HG02763 (cell line): Measurements from ENCODE around the gene UBE2L5.

ENCODE experiments used
- ATAC-seq: cut with Tn5 transposase; IDR thresholded peaks from one replicate; pipeline ENCODE4 v1.9.1; 2021; ENCODE audit warnings: mild to moderate bottlenecking, moderate library complexity; ENCODE audit not compliant: unreplicated experiment

The UBE2L5 gene

DNA sequence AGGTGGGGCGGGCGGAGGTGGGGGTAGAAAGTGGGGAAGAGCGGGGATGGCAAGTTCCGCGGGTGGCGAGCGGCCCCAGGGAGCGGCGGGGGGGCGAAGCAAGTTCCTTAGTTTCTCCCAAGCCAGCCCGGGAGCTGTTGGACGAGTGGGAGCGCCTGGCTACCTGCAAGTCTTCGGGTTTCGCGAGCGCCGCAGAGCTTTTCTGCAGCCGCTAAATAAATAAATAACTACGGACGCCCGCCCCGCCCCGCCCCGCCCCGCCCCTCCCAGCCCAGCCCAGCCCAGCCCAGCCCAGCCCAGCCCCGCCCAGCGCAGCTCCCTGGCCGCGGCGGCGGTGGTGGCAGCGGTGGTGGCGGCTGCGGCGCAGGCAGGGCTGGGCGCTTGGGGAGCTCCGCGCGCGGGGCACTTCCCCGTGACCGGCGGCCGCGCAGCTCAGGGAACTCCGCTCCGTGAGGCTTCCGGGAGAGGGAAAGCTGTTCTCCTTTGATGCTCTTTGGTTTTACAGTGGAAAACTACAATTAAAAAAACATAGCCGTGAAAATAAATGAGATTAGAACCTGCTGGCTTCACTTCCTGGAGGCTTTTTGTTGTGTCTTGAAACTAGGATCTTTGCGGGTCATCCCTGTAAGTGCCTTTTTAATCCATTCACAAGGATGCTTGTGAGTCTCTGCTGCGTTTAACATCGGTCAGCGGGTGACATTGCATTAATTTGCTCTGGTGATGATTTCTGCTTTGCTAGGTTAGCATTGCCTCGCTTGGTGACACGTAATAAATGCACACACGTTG lies at the start of gene UBE2L5:
TSS of gene UBE2L5 (plus strand) at position 440 of the 786 bp plus-strand sequence. CDS start 5,498 bp downstream, outside the sequence.
- ATAC-seq, result peak; percentile 75

DNA sequence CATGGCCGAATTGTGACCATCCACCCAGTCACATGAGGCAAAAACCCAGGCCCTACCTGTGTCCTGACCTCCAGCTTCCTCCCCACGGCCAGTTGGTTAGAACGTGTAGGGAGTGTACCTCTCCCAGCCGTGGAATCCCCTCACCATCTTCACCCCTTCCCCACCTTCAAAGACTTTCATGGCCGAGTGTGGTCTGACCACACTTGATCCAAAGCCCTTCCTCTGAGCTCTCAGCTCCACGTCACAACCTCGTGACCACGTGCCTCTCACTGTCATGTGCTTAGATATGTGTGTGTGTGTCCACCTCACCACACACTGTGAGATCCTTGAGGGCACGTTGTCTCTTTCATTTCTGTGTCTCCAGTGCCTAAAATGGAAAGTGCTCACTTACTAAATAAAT lies 48.6 kb upstream of the UBE2L5 start:
- peak; percentile 33 for ATAC-seq

DNA sequence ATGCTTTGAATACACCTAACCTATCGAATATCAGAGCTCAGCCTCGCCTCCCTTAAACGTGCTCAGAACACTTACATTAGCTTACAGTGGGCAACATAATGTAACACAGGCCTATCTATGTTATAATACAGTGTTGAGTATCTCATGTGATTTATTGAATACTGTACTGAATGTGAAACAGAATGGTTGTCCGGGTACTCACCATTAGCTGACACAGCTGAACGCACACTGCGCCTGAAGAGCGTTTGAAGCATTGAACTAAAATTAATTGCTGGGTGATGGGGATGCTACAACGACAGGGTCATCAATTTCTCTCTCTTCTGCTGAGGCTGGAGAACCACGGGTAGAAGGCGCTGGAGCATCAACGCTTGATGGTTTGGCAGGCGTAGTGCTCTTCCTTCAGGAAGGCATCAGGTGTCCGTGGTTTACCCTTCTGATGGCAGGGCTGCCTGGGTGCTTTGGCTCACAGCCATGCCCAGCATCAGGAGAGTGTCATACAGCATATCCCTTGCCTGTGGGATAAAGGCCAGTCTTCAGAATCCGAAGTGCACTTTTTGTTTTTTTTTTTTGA lies 46.9 kb upstream of the UBE2L5 start:
- ATAC-seq, result no peak

DNA sequence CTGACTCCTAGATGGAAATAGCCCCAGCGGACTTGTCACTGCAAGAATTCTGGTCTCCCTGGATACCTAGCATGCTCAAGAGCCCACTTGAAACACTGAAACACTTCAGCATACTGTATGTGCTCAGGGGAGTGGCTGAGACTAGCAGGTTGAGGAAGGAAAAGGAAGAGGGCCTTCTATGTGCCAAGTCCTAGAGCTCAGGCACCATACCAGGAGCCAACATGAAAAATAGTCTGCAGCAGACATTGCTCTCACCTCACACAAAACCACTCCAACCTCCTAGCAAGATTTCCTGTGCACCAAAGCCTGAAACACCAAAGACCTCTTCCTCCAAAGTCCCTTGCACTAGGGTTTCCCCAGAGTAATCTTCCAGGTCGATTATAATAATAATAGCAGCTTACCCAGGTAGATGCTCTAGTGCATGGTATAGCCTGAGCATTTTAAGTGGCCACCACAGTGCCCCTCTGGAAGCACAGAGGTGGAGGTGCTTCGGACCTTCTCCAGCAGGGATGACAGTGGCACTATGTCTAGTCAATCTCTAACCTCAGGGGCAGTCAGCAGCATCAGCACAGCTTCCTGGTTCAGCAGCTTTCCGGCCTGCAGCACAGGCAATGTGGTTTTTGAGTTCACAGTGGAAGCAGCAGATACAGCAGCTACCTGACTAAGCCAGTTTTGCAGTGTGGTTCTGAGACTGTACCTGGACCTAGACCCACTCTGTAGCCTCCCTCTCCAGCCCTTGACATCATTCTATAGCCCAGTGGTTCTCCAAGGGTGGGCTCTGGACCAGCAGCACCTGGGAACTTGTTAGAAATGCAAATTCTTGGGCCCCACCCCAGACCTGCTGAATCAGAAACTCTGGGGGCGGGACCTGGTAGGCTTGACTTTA lies 45.6 kb upstream of the UBE2L5 start:
- peak; percentile 51 for ATAC-seq

DNA sequence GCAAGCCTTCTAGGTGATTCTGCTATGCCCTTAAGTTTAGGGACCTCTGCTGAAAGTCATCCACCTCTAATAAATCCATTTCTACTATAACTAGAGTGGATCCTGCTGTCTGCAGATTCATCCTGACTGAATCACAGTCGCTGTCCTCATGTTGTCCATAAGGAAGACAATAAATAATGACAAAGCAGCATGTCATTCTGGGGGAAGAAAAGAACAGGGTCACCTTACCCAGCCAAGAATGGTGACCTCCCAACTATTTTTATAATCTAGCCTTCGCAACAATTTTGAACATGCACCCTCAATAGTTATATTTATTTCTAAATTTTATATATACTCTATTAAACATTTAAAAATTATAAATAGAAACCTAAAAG lies 45.0 kb upstream of the UBE2L5 start:
- no peak for ATAC-seq

DNA sequence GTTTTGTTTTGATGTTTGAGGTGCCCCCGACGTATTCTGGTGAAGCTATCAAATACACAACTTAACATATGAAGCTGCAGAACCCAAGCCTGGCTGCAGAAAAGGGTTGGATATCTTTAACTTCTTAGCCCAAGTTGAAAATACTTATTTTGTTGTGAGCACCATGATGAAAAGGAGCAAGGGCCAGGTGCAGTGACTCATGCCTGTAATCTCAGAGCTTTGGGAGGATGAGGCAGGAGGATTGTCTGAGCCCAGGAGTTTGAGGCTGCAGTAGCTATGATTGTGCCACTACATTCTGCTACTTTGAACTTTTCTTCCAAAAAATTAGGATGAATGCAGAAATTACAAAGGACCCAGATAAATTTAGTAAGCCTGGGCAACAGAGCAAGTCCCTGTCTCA lies 44.1 kb upstream of the UBE2L5 start:
- no peak for ATAC-seq

DNA sequence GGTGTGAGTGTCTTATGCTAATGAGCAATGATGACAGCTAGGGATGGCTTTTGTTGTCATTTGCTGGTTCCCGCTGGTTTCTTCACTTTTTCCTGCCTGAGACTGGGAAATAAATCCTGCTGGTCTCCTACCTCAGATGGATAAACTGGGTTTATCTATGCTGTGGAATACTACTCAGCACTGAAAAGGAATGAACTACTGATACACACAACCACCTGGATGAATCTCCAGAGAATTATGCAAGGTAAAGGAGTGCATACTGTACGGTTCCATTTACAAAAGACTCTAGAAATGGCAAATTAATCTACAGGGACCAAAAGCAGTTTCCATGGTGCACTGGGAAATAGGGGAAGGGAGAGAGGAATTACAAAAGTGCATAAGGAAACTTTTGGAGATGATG lies 41.2 kb upstream of the UBE2L5 start:
- ATAC-seq, result no peak

DNA sequence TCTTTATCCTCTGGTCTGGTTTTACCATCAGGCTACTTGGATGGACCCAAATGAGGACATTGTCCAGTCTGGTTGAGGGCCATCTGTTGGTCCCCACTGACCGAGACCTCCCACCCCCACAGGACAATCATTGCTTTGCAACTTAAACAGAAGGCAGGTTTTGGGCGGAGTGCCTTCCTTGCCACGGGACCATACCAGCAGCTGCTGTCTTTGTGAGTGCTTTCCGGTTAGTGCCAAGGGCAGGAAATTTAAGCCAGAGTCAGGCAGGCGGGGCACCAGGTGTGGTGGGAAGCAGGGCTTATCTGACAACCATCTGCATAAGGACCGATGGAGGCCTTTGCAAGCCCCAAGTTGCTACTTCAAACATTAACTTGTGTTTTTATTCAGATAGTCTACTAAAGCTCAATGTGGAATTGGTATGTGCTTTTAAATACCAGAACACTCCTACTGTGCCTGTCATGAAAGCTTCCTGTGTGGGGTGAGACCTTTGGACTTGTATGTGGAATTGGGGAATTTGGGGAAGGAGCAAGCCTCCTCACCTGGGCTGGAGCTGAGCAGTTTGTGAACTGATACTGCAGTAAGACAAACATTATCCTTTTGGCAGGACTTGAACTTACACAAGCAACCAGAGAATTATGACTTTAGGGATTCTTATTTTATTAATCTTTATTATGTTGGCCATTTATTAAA lies 39.3 kb upstream of the UBE2L5 start:
- no peak for ATAC-seq

DNA sequence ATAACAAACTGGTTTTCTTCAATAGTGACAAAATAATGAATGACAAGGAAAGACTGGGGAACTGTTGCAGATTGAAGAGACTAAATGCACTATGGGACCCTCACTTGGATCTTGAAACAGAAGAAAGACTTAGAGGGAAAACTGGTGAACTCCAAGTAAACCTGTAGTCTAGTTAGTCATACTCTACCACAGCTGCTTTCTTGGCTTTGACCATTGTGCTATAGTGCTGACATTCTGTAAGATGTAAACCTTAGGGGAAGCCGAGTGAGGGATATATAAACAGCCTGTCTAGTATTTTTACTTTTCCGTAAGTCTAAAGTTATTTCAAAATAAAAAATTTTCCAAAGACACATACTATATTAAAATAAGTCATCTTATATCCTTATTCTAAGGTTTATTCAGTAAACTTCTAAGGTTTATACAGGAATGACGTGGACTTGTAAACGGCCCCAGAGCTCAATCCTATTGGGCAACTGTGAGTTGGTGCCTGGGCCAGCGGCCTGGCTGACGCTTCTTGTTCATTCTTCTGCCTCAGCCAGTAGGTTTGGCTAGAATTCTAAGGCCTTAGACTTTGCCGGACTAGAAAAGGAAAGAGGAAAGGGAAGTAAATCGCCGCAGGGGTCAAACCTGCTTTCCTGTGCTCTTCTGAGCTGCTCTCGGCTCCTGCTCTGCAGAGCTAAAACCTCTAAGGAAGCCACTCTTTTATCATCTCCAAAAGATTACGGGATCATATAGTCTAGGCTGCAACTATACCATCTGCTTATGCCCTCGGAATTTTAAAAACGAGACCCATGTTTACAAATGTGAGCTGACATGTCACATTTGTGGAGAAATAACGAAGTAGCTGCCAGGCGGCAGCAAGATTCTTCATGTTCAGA lies 33.6 kb upstream of the UBE2L5 start:
- no peak for ATAC-seq

DNA sequence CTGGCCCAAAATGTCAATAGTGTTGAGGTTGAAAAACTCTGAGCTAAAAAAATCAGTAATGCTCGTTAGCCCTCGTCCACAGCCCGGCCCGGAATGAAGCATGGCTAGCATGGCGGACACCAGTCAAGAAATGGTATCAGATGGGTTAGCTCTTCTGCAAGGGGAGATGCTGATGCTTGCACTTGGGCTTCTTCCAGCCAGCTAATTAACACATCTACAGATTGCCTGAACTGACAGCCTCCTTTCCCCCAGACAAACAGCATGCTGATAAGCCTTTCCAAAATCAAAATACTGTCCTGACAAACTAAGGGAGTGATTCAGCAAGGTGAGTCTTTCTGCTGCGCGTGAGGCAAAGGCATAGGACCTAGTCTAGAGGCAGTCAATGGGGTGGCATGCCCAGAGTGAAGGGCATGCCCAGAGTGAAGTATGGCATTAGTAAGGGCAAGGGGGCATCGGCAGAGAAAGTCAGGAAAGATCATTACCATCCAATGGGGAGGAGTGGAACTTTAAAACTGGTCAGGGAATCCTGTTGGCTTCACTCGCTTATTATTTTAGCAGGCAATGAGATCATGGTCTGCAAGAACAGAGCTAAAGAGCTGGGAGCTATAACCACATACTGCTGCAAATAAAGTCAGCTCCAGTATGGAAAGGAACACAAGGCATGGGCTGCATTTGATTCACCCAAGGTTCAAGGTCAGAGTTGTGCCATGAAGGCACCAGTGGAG lies 30.2 kb upstream of the UBE2L5 start:
- ATAC-seq, result no peak

DNA sequence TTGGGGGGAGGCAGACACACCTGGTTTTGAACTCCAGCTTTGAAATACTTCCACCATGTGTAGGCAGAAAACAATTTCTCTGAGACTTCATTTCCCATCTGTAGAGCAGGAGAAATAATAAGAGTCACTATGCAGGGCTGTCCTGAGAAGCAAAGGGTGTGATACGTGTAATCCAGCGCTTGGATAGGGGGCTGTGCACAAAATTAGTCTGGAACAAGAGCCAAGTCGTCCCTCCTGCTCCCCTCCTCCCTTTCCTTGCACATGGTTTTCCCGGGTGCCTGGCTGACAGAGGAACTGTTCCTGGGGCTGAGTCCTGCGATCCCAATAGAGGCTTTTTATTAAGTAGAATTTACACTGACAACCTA lies 29.6 kb upstream of the UBE2L5 start:
- no peak for ATAC-seq

DNA sequence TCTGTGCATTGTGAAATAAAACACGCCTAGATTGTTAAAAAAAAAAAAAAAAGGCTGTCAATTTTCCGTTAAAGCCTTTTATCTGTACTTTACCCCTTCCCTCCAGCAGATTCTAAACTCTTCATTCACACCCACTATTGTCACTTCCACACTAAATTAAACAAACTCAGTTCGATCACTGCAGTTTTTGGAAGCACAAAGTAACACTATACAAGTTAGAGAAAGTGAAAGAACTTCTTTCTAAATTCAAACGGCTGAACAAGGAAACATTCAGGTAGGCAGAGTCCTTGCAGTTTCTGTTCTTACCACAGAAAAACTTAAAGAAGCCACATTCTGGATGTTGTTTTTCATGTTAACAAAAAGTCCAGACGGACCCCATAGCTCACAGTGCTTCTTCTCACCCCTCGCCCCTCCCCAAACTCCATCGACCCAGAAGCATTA lies 27.5 kb upstream of the UBE2L5 start:
- peak; percentile 51 for ATAC-seq

DNA sequence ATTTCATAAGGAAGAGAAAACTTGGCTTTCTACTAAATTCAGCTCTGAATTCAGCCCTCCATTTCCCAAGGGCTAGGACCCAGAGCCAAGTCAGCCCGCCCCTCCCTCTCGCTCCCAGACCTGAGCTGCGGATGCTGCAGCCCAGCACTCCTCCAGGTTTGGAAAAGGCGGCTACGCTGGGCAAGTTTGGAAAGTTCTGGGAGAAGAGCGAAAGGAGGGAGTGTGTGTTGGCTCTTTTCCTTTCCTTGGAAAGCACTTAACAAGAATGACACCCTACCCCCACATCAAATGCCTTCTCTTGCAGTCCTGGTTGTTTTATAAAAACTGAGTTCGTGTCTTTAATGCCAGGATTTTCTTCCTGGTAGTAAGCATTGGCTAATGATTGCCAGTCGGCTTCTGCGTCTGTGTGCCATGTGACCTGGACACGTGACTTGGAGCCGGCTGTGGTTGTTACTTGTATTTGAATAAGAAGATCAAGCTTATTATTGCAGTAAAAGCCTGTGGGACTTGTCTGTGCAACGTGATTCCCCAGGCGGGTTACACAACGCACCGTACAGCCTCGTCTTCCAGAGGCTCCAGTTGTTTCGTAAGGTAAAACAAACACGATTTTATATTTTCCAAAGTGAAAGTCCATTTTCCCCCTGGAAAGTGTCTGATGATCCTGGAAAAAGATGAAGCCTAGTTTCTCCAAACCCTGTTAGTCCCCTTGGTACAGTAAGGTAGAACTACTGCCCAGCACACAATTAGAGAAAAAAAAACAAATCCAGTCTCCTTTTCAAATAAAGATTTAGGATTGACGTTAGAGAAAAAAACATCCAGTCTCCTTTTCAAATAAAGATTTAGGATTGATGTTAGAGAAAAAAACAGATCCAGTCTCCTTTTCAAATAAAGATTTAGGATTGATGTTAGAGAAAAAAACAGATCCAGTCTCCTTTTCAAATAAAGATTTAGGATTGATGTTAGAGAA lies 26.8 kb upstream of the UBE2L5 start:
- peak; percentile 61 for ATAC-seq

DNA sequence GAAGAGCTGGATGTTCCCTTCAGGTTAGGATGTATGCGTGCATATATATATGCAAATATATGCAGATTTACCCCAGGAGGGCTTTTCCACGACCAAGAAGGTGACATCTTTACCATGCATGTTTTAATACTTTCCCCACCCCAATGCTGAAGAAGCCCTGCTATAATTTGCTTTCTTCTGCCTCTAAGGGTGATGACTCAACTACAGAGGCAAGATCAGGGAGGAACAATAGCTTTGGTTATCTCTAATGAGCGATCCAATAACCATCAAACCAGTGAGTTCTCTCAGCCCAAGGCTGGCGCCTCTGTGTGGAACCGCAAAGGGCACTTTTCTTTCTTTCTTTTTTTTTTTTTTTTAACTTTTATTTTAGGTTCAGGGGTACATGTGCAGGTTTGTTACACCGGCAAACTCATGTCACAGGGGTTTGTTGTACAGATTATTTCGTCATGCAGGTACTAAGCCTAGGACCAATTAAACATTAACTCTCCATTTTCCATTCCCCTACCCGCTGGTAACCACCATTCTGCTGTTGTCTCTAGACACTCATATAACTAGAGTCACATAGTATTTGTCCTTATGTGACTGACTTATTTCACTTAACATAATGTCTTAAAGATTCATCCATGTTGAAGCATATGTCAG lies 25.7 kb upstream of the UBE2L5 start:
- ATAC-seq, result no peak

DNA sequence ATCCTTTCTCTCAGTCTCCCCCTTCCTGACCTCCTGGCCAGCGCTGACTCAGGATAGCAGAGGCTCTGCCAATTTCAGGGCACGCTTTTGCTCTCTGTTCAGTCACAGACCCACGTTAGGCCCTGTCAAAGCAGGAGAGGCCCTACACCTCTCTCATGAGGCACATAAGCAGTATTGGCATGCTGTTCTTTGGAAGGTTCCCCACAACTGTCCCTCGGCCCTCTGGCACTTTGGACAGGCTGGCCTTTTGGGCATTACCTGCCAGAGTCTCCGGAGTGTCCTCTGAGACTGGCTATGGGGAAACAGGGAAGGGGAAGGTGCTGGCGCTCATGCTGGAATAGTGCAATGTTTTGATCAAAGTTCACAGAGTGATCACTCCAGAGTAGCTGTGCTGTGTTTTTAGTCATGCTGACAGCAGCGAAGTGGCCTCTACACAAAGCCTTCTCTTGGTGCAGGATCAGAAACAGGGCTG lies 23.7 kb upstream of the UBE2L5 start:
- no peak for ATAC-seq

DNA sequence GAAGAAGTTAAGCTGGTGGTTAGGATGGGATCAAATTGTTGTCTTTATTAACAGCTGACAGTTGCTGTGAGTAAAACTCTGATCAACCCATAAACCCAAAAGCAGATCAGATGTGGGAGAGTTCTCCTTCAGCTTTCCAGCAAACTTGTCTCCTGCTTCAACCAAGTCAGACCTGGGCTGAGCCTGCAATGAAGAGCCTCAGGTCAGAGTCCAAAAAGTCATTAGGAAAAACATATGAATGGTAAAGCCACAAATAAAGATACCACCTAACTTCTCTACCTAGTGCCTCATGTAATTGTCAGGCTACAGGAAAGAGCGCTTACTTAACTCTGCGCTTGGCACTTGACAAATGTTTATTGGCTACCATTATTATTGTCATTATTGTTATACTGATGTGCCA lies 21.9 kb upstream of the UBE2L5 start:
- no peak for ATAC-seq

DNA sequence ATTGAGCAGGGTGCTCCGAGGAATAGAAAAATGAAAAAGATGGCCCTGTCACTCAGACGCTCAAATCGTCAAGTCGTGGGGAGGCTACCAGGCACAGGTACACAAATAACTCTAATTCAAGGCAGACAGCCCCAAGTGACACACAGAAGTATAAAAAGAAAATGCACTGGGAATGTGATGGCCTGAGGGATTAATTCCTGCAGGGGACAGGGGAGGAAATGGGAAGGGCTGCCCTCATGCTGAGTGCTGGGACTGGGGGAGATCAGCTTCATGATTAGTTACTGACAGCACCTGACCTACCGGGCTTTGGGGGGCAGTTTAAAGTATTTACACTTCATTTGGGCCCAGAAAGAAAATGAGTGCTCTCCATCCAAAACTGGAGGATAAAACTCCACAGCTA lies 20.9 kb upstream of the UBE2L5 start:
- no peak for ATAC-seq

DNA sequence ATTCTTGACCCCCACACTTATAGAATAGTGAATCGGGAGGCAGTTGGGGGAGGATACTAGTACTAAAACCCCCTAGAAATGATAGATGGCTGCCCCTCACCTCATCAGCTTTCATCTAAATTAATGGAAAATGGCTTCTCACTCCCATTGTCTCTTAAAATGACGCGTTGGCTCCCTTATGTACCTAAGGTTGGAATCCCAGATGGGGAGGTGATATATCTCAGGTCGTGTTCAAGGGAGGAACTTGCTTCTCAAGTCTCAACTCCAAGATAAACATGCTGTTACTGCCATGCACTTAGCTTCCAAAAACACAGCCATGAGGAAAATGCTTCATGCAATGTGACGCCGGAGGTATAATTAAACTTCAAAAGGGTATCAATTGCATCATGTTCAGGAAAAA lies 18.8 kb upstream of the UBE2L5 start:
- ATAC-seq, result no peak
